AG04449 (cell line): ENCODE measurements around the gene AJM1.
"Not testable (repeated sequence)": the region's sequence is repeated elsewhere in the genome, so short reads cannot be mapped to it uniquely, and the experiment has no call there.

Experiments used
- CTCF ChIA-PET: fragments of 350-600 bp; formaldehyde crosslinking; extraction: SDS; loops from one replicate; lab custom pipeline; 2021; ENCODE audit warnings: antibody characterized with exemption; lab: Yijun Ruan, JAX
- POLR2A ChIA-PET: fragments of 400-600, 350-600 bp; formaldehyde crosslinking; extraction: SDS; loops from one replicate; lab custom pipeline; 2020; ENCODE audit warnings: antibody characterized with exemption, inconsistent platforms; lab: Yijun Ruan, JAX
- DNase-seq: peaks from one replicate; pipeline ENCODE4 v3.0.0-alpha.2; 2010; ENCODE audit warnings: low read depth, low spot score
- H3K4me3 ChIP-seq: 2 replicates; pipeline ENCODE4 v1.5.1; 2011; ENCODE audit warnings: low read depth, mild to moderate bottlenecking, control low read depth, low read length
- TF ChIP-seq, protein P1 (sequence below): IDR thresholded peaks from one replicate; pipeline ENCODE4 v1.5.1; 2011; ENCODE audit warnings: mild to moderate bottlenecking, moderate library complexity, low read length, control low read depth, inconsistent platforms; ENCODE audit not compliant: insufficient read depth; ENCODE audit errors: missing control alignments

The AJM1 gene

DNA sequence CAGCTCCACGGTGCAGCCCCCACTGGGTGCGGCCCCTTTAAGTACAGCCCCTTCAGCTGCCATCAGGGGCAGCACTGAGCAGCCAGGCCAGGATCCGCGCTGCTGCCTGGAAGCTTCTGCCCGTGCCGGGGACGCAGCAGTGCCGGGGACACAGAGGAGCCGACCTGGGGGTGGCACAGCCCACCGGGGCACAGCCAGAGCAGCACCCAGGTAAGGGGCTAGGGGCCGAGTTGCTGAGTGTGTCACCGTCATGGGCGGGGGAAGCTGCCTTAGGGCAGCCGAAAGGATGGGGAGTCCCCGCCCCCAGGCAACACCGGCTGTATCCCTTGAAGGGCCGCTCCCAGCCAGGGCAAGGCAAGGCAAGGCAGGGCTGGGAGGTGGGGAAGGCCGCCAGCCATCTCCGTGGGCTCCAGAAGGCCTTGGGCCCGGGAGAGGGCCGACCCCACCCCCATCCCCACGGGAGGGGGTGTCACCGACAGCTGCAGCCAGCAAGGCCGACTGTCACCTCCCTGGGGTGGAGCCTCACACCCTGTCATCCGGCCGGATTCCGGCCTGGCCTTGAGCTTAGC, at the start of gene AJM1:
AJM1 (plus strand) TSS at position 99 of the 569 bp plus-strand sequence. CDS start 1,937 bp downstream, outside the sequence.
- CTCF ChIA-PET, result interaction anchor here (0.7 to 4.1 kb wide), 22 partner anchors 8 to 193 kb away, joined by 3 to 35 read pairs (median 6); partner anchors contain the start of genes FBXW5, MAMDC4, RABL6 and TMEM141
- POLR2A ChIA-PET, result interaction anchor here (1.0 kb wide), 1 partner anchor 10 kb away, joined by 3 read pairs; the partner anchor contains the start of gene MAMDC4
- TF ChIP-seq, protein P1, sequence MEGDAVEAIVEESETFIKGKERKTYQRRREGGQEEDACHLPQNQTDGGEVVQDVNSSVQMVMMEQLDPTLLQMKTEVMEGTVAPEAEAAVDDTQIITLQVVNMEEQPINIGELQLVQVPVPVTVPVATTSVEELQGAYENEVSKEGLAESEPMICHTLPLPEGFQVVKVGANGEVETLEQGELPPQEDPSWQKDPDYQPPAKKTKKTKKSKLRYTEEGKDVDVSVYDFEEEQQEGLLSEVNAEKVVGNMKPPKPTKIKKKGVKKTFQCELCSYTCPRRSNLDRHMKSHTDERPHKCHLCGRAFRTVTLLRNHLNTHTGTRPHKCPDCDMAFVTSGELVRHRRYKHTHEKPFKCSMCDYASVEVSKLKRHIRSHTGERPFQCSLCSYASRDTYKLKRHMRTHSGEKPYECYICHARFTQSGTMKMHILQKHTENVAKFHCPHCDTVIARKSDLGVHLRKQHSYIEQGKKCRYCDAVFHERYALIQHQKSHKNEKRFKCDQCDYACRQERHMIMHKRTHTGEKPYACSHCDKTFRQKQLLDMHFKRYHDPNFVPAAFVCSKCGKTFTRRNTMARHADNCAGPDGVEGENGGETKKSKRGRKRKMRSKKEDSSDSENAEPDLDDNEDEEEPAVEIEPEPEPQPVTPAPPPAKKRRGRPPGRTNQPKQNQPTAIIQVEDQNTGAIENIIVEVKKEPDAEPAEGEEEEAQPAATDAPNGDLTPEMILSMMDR, result peak; percentile 91
- H3K4me3 ChIP-seq, result peak within 1 kb of the TSS; percentile 61
- not testable (repeated sequence) for DNase-seq

DNA sequence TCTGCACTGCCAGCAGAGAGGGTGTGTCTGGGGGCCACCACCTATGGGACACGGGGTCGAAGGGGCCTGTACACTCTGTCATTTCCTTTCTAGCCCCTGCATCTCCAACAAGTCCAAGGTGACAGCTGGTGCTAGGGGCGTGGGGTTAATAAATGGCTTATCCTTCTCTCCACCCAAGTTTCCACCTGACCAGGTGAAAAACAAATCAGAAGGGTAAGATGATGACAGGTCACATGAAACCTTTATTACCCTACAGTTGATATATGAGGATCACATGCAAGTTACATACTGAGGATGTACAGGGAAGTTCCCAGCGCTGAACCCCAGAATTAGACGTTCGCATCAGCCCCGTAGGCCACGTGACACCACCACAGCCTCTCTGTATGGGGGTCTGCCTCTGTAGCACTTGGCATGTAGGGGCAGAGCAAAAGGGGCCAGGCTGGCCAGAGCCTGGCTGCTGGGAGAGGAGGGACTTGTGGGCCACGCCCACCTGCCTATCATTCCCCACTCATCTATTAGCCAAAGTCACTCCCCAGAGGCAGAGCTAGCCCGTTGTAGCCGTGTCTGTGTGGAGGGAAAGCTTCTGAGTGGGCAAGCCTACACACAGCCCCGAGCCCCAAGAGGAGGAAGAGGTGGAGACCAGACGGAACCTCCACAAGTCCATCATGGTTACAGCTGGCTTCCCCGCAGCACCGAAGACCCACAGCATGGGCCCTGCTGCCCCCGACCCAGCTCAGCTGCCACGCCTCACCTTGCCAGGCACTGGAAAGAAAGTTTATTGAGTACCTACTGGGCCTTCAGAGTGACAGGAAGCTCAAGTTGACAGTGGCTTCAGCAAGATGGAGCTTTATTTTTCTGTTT, 49.0 kb upstream of the AJM1 start:
- TF ChIP-seq, protein P1, result no peak
- H3K4me3 ChIP-seq, result no peak overlapping the region
- ChIA-PET CTCF (interaction anchor here (0.8 to 4.5 kb wide), 16 partner anchors 7 to 242 kb away, joined by 3 to 69 read pairs (median 4); partner anchors contain the start of genes AJM1 and RABL6), POLR2A (interaction anchor here (1.2 kb wide), 1 partner anchor 65 kb away, joined by 5 read pairs; no protein-coding TSS in a partner anchor)
- no peak for DNase-seq

DNA sequence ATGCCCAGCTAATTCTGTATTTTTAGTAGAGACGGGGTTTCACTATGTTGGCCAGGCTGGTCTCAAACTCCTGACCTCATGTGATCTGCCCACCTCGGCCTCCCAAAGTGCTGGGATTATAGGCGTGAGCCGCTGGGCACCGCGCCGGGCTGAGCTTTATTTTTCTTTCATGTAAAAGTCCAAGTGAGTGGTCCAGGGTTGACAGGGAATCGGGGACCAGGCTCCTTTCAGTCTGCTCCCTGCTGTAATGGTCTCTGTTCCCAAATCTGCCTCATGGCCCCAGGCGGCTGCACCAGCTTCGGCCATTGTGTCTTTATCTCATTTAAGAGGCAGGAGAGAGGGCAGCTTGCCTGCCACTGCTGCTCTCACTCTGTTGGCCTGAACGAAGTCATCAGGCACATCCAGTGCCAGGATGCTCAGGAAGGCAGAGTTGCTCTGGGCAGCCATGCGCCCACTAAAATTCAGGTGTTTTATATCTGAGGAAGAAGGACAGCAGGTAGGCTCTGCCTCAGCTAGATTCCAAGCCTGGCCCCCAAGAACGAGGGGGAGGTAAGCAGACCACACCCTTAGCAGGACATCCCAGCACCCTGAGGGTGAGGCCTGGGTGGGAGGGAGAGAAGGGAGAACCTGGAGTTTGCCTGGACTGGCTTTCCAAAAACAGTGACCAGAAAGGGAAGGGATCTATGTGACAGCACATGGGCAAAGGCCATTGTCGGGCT, 47.8 kb upstream of the AJM1 start:
- POLR2A ChIA-PET, result interaction anchor here (1.2 kb wide), 1 partner anchor 66 kb away, joined by 5 read pairs; no protein-coding TSS in a partner anchor
- no peak overlapping the region for H3K4me3 ChIP-seq
- CTCF ChIA-PET, result interaction anchor here (0.9 to 4.5 kb wide), 9 partner anchors 11 to 241 kb away, joined by 3 to 69 read pairs (median 4); partner anchors contain the start of genes AJM1 and RABL6
- TF ChIP-seq, protein P1, result no peak
- no peak for DNase-seq

DNA sequence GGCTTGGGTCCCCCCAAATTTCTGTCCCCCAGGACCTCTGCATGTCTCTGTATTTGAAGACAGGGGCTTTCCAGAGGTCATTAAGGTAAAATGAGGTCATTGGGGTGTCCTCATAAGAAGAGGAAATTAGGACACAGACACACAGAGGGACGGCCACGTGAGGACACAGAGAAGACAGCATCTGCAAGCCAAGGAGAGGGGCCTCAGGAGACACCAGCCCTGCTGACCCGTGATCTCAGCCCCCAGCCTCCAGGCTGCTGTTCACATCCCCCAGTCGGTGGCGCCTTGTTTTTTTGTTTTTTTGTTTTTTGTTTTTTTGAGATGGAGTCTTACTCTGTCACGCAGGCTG, 47.3 kb upstream of the AJM1 start:
- no peak overlapping the region for H3K4me3 ChIP-seq
- TF ChIP-seq, protein P1, result no peak
- no peak for DNase-seq
- ChIA-PET CTCF (no interaction called here), POLR2A (no interaction called here)

DNA sequence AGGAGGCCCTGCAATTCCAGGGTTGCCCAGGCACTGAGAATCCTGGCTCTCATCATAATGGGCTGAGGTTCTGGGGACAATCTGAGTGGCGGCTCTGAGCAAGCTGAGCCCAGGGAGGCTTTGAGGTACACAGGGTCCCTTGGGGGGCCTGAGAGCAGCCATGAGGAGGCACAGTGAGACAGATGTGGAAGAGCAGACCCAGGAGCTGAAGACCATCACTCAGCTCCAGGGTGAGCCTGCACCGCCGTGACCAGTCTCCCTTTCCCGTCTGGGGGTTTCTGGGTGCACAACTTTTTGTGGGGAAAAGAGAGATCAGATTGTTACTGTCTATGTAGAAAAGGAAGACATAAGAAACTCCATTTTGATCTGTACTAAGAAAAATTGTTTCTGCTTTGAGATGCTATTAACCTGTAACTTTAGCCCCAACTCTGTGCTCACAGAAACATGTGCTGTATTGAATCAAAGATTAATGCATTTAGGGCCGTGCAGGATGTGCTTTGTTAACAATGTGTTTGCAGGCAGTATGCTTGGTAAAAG, 46.0 kb upstream of the AJM1 start, which contains the start of gene CCDC183:
CCDC183 (plus strand) TSS at position 101 of the 537 bp plus-strand sequence; CDS start at position 161, 60 bp downstream.
- H3K4me3 ChIP-seq, result no peak within 1 kb of the TSS
- TF ChIP-seq, protein P1, result no peak
- DNase-seq, result no peak
- CTCF ChIA-PET, result interaction anchor here (1.2 kb wide), 1 partner anchor 239 kb away, joined by 3 read pairs; no protein-coding TSS in a partner anchor
- POLR2A ChIA-PET, result no interaction called here

DNA sequence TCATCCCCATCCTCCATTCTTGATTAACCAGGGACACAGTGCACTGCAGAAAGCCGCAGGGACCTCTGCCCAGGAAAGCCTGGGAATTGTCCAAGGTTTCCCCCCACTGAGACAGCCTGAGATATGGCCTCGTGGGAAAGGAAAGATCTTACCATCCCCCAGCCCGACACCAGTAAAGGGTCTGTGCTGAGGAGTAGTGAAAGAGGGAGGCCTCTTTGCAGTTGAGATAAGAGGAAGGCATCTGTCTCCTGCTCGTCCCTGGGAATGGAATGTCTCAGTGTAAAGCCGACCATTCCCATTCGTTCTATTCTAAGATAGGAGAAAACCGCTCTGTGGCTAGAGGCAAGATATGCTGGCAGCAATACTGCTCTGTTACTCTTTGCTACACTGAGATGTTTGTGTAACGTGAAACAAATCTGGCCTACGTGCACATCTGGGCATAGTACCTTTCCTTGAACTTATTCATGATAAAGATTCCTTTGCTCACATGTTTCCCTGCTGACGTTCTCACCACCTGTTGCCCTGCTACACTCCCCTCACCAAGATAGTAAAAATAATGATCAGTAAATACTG, 45.4 kb upstream of the AJM1 start:
- CTCF ChIA-PET, result interaction anchor here (1.2 kb wide), 1 partner anchor 238 kb away, joined by 3 read pairs; no protein-coding TSS in a partner anchor
- POLR2A ChIA-PET, H3K4me3 ChIP-seq: not testable (repeated sequence)
- DNase-seq, result peak; percentile 19
